ENCODE measurements around the gene SERPINI1. TPM values are rescaled to one million over a fixed set of nuclear protein-coding genes. Genes with fewer than 3 reads are reported as not detected.

The SERPINI1 gene
- total and polyA plus RNA-seq, 9 of the 15 experiments (the other 6 are each of a cell fraction or from before 2014, with no cell fraction given), result 1.6 to 9.9 (median 3.5) TPM

DNA sequence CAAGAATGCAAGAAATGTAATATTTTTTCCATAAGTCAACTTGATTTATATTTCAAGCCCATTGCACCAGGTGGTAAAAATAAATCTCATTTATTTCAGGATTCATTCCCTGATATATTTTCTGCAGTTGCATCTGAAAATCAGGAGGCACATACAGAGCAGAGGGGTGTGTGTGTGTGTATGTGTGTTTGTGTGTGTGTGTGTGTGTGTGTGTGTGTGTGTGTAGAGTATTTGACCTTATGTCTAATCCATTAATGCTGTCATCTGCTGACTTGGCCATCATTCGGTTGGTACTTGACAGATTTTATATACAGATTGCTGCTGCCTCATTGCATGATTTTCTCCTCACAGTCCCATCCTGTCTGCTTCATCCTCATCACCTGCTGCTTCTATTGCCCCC, 118.5 kb downstream of the SERPINI1 start:
- ChIA-PET POLR2A (no interaction called here), CTCF (ENCODE audit: low intra/inter-chr PET ratio) (no interaction called here)
- Histone ChIP-seq H3K9me3 (replicated peaks; ENCODE audit: control insufficient read depth, insufficient read depth, low read depth, low read length) (no peaks in the 10 kb centered on the region), H3K4me1 (replicated peaks in 1 of 2; ENCODE audit: control insufficient read depth in 2 of 2, insufficient read depth in 2 of 2, low read length in 2 of 2) (no peaks in the 10 kb centered on the region), H3K79me2 (ENCODE audit: control insufficient read depth, insufficient read depth, low read length) (no peaks in the 10 kb centered on the region), H3K27me3 (ENCODE audit: control insufficient read depth in 2 of 2, insufficient read depth in 2 of 2, low read length in 2 of 2) (no peaks in the 10 kb centered on the region), H3K4me2 (ENCODE audit: insufficient read depth, low read length) (no peak overlapping the region), H3K4me3 (no peak overlapping the region), H3K9me1 (ENCODE audit: control insufficient read depth, insufficient read depth, low read length) (no peaks in the 10 kb centered on the region), H2AFZ (ENCODE audit: low read depth, low read length) (no peak overlapping the region), H3K27ac (ENCODE audit: extremely low read depth, low read depth, low read length) (no peak overlapping the region), H3K36me3 (ENCODE audit: control insufficient read depth, insufficient read depth, low read length) (no peaks in the 10 kb centered on the region), H4K20me1 (replicated peaks; ENCODE audit: control insufficient read depth, insufficient read depth, low read length) (no peaks in the 10 kb centered on the region), H3K9ac (ENCODE audit: insufficient read depth in 1 of 2, low read depth in 2 of 2, low read length in 2 of 2) (no peak overlapping the region)
- DNase-seq (ENCODE audit: extremely low read depth in 1 of 4, low spot score in 3 of 4) (no peak), ATAC-seq (no peak), FAIRE-seq (no peak)
- WGBS (ENCODE audit: insufficient coverage, low coverage, missing lambda C conversion rate), result 0% methylated on average over 1 of the region's 1 CpG
- intact Hi-C loops (cut with micrococcal nuclease), result no loop called here
- BruUV-seq (replicated peaks), result no TSS peak
- in situ Hi-C loops (cut with MboI), result no loop called here
- TF ChIP-seq SMAD3 (CRISPR knock-in tag; conservative IDR thresholded peaks at IDR 0.05), result no peak
- TF ChIP-seq, protein P1, sequence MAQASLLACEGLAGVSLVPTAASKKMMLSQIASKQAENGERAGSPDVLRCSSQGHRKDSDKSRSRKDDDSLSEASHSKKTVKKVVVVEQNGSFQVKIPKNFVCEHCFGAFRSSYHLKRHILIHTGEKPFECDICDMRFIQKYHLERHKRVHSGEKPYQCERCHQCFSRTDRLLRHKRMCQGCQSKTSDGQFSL (CRISPR knock-in tag; IDR thresholded peaks at IDR 0.05), result no peak
- TF ChIP-seq, protein P1 (tag; IDR thresholded peaks at IDR 0.05), result no peak
- TF ChIP-seq SMAD2 (IDR thresholded peaks at IDR 0.05; ENCODE audit: low read depth, low read length), result no peak
- TF ChIP-seq, protein P2, sequence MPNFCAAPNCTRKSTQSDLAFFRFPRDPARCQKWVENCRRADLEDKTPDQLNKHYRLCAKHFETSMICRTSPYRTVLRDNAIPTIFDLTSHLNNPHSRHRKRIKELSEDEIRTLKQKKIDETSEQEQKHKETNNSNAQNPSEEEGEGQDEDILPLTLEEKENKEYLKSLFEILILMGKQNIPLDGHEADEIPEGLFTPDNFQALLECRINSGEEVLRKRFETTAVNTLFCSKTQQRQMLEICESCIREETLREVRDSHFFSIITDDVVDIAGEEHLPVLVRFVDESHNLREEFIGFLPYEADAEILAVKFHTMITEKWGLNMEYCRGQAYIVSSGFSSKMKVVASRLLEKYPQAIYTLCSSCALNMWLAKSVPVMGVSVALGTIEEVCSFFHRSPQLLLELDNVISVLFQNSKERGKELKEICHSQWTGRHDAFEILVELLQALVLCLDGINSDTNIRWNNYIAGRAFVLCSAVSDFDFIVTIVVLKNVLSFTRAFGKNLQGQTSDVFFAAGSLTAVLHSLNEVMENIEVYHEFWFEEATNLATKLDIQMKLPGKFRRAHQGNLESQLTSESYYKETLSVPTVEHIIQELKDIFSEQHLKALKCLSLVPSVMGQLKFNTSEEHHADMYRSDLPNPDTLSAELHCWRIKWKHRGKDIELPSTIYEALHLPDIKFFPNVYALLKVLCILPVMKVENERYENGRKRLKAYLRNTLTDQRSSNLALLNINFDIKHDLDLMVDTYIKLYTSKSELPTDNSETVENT (CRISPR knock-in tag; IDR thresholded peaks at IDR 0.05), result no peak
- TF ChIP-seq YY1 (IDR thresholded peaks at IDR 0.05; ENCODE audit: borderline replicate concordance in 1 of 3, control insufficient read depth in 1 of 3, extremely low read depth in 1 of 3, insufficient read depth in 3 of 3, insufficient read length in 1 of 3, insufficient replicate concordance in 2 of 3, low read depth in 1 of 3, low read length in 2 of 3), result no peak
- no peak for TF ChIP-seq ZNF77 (CRISPR knock-in tag; IDR thresholded peaks at IDR 0.05)
- TF ChIP-seq, protein P3, sequence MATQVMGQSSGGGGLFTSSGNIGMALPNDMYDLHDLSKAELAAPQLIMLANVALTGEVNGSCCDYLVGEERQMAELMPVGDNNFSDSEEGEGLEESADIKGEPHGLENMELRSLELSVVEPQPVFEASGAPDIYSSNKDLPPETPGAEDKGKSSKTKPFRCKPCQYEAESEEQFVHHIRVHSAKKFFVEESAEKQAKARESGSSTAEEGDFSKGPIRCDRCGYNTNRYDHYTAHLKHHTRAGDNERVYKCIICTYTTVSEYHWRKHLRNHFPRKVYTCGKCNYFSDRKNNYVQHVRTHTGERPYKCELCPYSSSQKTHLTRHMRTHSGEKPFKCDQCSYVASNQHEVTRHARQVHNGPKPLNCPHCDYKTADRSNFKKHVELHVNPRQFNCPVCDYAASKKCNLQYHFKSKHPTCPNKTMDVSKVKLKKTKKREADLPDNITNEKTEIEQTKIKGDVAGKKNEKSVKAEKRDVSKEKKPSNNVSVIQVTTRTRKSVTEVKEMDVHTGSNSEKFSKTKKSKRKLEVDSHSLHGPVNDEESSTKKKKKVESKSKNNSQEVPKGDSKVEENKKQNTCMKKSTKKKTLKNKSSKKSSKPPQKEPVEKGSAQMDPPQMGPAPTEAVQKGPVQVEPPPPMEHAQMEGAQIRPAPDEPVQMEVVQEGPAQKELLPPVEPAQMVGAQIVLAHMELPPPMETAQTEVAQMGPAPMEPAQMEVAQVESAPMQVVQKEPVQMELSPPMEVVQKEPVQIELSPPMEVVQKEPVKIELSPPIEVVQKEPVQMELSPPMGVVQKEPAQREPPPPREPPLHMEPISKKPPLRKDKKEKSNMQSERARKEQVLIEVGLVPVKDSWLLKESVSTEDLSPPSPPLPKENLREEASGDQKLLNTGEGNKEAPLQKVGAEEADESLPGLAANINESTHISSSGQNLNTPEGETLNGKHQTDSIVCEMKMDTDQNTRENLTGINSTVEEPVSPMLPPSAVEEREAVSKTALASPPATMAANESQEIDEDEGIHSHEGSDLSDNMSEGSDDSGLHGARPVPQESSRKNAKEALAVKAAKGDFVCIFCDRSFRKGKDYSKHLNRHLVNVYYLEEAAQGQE (IDR thresholded peaks at IDR 0.05; ENCODE audit: borderline replicate concordance), result no peak
- TF ChIP-seq, protein P3 (CRISPR knock-in tag; IDR thresholded peaks at IDR 0.05; ENCODE audit: low read depth), result no peak
- TF ChIP-seq YBX1 (IDR thresholded peaks at IDR 0.05), result no peak
- no peak for TF ChIP-seq STAT5B (CRISPR knock-in tag; IDR thresholded peaks at IDR 0.05)
- no peak for TF ChIP-seq FOXA3 (CRISPR knock-in tag; conservative IDR thresholded peaks at IDR 0.05 in 1 of 2, IDR thresholded peaks at IDR 0.05 in 1 of 2)

Data from K562 (cell line).